ENCODE results near the gene TTC28.

- TF ChIP-seq CTCF (IDR thresholded peaks at IDR 0.05) (no peak), POLR2A (IDR thresholded peaks at IDR 0.05; ENCODE audit: low read depth) (no peak), POLR2AphosphoS5 (IDR thresholded peaks at IDR 0.05) (no peak)
Observed at GRCh38 chr22:28097627-28098026, 582.0 kb downstream of the TTC28 start.

Data from esophagus muscularis mucosa (tissue), 3 donors.